ENCODE results near the gene ZNF334.

DNA sequence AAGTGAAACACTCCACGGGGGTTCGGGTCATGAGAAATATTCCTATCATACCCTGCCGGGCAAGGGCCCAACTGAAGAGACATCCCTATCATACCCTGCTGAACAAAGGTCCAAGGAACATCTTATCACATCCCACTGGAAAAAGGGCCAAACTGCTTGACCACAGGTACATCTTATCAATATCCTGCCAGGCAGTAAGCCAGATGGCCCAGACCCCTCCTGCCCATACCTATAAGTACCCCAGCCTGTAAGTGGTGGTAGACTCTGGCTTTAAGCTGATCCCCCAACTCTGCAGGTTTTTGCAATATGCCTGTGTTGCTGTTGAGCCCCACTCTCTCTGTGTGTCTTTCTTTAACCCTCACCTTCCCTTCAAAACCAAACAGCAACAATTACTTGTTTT lies 51.6 kb downstream of the ZNF334 start:
- TF ChIP-seq, protein P1, sequence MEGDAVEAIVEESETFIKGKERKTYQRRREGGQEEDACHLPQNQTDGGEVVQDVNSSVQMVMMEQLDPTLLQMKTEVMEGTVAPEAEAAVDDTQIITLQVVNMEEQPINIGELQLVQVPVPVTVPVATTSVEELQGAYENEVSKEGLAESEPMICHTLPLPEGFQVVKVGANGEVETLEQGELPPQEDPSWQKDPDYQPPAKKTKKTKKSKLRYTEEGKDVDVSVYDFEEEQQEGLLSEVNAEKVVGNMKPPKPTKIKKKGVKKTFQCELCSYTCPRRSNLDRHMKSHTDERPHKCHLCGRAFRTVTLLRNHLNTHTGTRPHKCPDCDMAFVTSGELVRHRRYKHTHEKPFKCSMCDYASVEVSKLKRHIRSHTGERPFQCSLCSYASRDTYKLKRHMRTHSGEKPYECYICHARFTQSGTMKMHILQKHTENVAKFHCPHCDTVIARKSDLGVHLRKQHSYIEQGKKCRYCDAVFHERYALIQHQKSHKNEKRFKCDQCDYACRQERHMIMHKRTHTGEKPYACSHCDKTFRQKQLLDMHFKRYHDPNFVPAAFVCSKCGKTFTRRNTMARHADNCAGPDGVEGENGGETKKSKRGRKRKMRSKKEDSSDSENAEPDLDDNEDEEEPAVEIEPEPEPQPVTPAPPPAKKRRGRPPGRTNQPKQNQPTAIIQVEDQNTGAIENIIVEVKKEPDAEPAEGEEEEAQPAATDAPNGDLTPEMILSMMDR (IDR thresholded peaks at IDR 0.05): no peak
- no peak for TF ChIP-seq POLR2A (IDR thresholded peaks at IDR 0.05)

Data from uterus (tissue), 2 donors.